IMR-90 (cell line): Measurements from ENCODE around the gene CLDN9. TPM values are rescaled to one million over a fixed set of nuclear protein-coding genes. Genes with fewer than 3 reads are reported as not detected.
A peak's percentile ranks its signal among the peaks of the same experiment; 100 is the strongest.

Experiments
- ATAC-seq: fragments of 200-7000 bp; cut with Tn5 transposase; 2 replicates; pipeline ENCODE4 v1.9.1; 2020; ENCODE audit warnings: low read depth, mild to moderate bottlenecking, moderate library complexity
- BruUV-seq: library from RNA; stranded (reverse); fragments of 400-500 nt; replicated peaks from 2 replicates; lab custom pipeline; 2021; lab: Mats Ljungman, UMichigan
- CTCF ChIA-PET: fragments of 300-600 bp; formaldehyde crosslinking; extraction: SDS; loops from one replicate; lab custom pipeline; 2021; ENCODE audit warnings: antibody characterized with exemption; lab: Yijun Ruan, JAX
- POLR2A ChIA-PET: fragments of 300-600 bp; sonication (Branson Sonifier 250); formaldehyde crosslinking; loops from one replicate; lab custom pipeline; 2022; ENCODE audit warnings: antibody characterized with exemption; ENCODE audit not compliant: unreplicated experiment; lab: Charles Lee
- DNase-seq: peaks from one replicate; pipeline ENCODE4 v3.0.0; 2013
- H2AFZ ChIP-seq: replicated peaks from 2 replicates; pipeline ENCODE3; 2013; ENCODE audit warnings: low read length, mild to moderate bottlenecking; ENCODE audit not compliant: poor library complexity
- H2AK5ac ChIP-seq: 2 replicates; pipeline ENCODE4 v1.6.1; 2013; ENCODE audit warnings: low read depth, low read length, inconsistent platforms
- H2AK9ac ChIP-seq: replicated peaks from 2 replicates; pipeline ENCODE3; 2013; ENCODE audit warnings: mild to moderate bottlenecking, low read depth, low read length, moderate library complexity; ENCODE audit not compliant: poor library complexity
- H2BK120ac ChIP-seq: 2 replicates; pipeline ENCODE4 v1.6.1; 2013; ENCODE audit warnings: low read depth, low read length, inconsistent platforms
- H2BK15ac ChIP-seq: 3 replicates; pipeline ENCODE4 v1.6.1; 2013; ENCODE audit warnings: low read depth, low read length, inconsistent platforms
- H2BK20ac ChIP-seq: 2 replicates; pipeline ENCODE4 v1.6.1; 2013; ENCODE audit warnings: low read depth, mild to moderate bottlenecking, inconsistent platforms, low read length, moderate library complexity
- H2BK5ac ChIP-seq: 2 replicates; pipeline ENCODE4 v1.6.1; 2013; ENCODE audit warnings: mild to moderate bottlenecking, low read depth, low read length, inconsistent platforms; ENCODE audit not compliant: poor library complexity, severe bottlenecking
- H3K14ac ChIP-seq: replicated peaks from 2 replicates; pipeline ENCODE4 v1.6.1; 2013; ENCODE audit warnings: low read depth, low read length, inconsistent platforms
- H3K18ac ChIP-seq: 2 replicates; pipeline ENCODE4 v1.6.1; 2013; ENCODE audit warnings: low read depth, low read length, control low read depth
- H3K23ac ChIP-seq: 2 replicates; pipeline ENCODE4 v1.6.1; 2013; ENCODE audit warnings: low read depth, low read length, inconsistent platforms
- H3K27ac ChIP-seq: 2 replicates; pipeline ENCODE4 v1.5.1; 2013; ENCODE audit warnings: mild to moderate bottlenecking, control low read depth, low read length; ENCODE audit not compliant: insufficient read depth
- H3K27me3 ChIP-seq: 2 replicates; pipeline ENCODE4 v1.6.1; 2013; ENCODE audit warnings: low read length; ENCODE audit not compliant: control insufficient read depth, insufficient read depth
- H3K36me3 ChIP-seq: 2 replicates; pipeline ENCODE4 v1.6.1; 2013; ENCODE audit warnings: low read length, mixed read lengths; ENCODE audit not compliant: control insufficient read depth, insufficient read depth
- H3K4ac ChIP-seq: 2 replicates; pipeline ENCODE4 v1.6.1; 2013; ENCODE audit warnings: low read depth, low read length, inconsistent platforms
- H3K4me1 ChIP-seq: 2 replicates; pipeline ENCODE4 v1.6.1; 2013; ENCODE audit warnings: low read length, mixed read lengths; ENCODE audit not compliant: control insufficient read depth, insufficient read depth
- H3K4me2 ChIP-seq: 2 replicates; pipeline ENCODE4 v1.6.1; 2013; ENCODE audit warnings: low read depth, mild to moderate bottlenecking, control low read depth, low read length, moderate library complexity
- H3K4me3 ChIP-seq: 2 replicates; pipeline ENCODE4 v1.5.1; 2013; ENCODE audit warnings: low read depth, mild to moderate bottlenecking, control low read depth, low read length, moderate library complexity; ENCODE audit not compliant: insufficient read depth
- H3K56ac ChIP-seq: 2 replicates; pipeline ENCODE4 v1.6.1; 2013; ENCODE audit warnings: low read length, inconsistent platforms; ENCODE audit not compliant: insufficient read depth; ENCODE audit errors: extremely low read depth
- H3K79me1 ChIP-seq, 2 experiments: 2 replicates each; pipeline ENCODE4 v1.6.1; 2013; ENCODE audit warnings: low read length in 2 of 2, inconsistent platforms in 1 of 2, low read depth in 1 of 2
- H3K9ac ChIP-seq: 2 replicates; pipeline ENCODE4 v1.6.1; 2013; ENCODE audit warnings: low read depth, low read length, control low read depth
- H3K9me1 ChIP-seq: 2 replicates; pipeline ENCODE4 v1.6.1; 2013; ENCODE audit warnings: low read length, inconsistent platforms; ENCODE audit not compliant: insufficient read depth
- H3K9me3 ChIP-seq: 2 replicates; pipeline ENCODE4 v1.6.1; 2013; ENCODE audit warnings: low read length; ENCODE audit not compliant: control insufficient read depth, insufficient read depth
- H4K20me1 ChIP-seq: 2 replicates; pipeline ENCODE4 v1.6.1; 2013; ENCODE audit warnings: low read length, inconsistent platforms; ENCODE audit not compliant: insufficient read depth
- H4K5ac ChIP-seq: 2 replicates; pipeline ENCODE4 v1.6.1; 2013; ENCODE audit warnings: mild to moderate bottlenecking, low read depth, low read length, control low read depth
- H4K8ac ChIP-seq, 2 experiments: 2 replicates each; pipeline ENCODE4 v1.6.1; 2013; ENCODE audit warnings: low read depth in 2 of 2, low read length in 2 of 2, control low read depth in 1 of 2, inconsistent platforms in 1 of 2
- H4K91ac ChIP-seq: 2 replicates; pipeline ENCODE4 v1.6.1; 2013; ENCODE audit warnings: low read depth, low read length, inconsistent platforms; ENCODE audit not compliant: insufficient read depth
- CEBPB ChIP-seq: IDR thresholded peaks from 2 replicates; pipeline ENCODE4 v1.6.1; 2012; ENCODE audit warnings: low read depth, low read length, improper control_type of control experiment
- CHD1 ChIP-seq: IDR thresholded peaks from 2 replicates; pipeline ENCODE4 v1.6.1; 2012; ENCODE audit warnings: low read depth, low read length, improper control_type of control experiment
- CTCF ChIP-seq: conservative IDR thresholded peaks from 2 replicates; pipeline ENCODE4 v1.5.1; 2012; ENCODE audit warnings: mild to moderate bottlenecking, low read depth, low read length, improper control_type of control experiment
- FOS ChIP-seq: fragments of 150-350 bp; IDR thresholded peaks from 2 replicates; pipeline ENCODE4 v1.6.1; 2016; ENCODE audit warnings: low read depth, low read length
- MXI1 ChIP-seq: IDR thresholded peaks from 2 replicates; pipeline ENCODE4 v1.6.1; 2012; ENCODE audit warnings: low read depth, mild to moderate bottlenecking, low read length, moderate library complexity, borderline replicate concordance
- POLR2A ChIP-seq: IDR thresholded peaks from 2 replicates; pipeline ENCODE4 v1.6.1; 2012; ENCODE audit warnings: mild to moderate bottlenecking, low read depth, low read length
- RCOR1 ChIP-seq: IDR thresholded peaks from 2 replicates; pipeline ENCODE4 v1.6.1; 2012; ENCODE audit warnings: mild to moderate bottlenecking, low read length, improper control_type of control experiment; ENCODE audit not compliant: insufficient replicate concordance
- WGBS, 2 experiments: methylation state at CpG; one replicate each; pipeline versions ENCODE4 v1.1.5 to v1.1.7; 2013; ENCODE audit warnings: missing lambda C conversion rate in 2 of 2; ENCODE audit not compliant: insufficient read length in 1 of 2; ENCODE audit errors: extremely low coverage in 2 of 2; 5-methylcytosine and 5-hydroxymethylcytosine counted together
- dilution Hi-C: fragments of 300-500 bp; cut with HindIII; formaldehyde crosslinking; loops from one replicate; pipeline ENCODE4 v1.14.3; 2018; ENCODE audit warnings: low sequenced_read_pairs; ENCODE audit not compliant: unreplicated experiment
- in situ Hi-C: fragments of 300-500 bp; cut with MboI; formaldehyde crosslinking; loops from 3 replicates; pipeline ENCODE4 v1.14.3; 2019; ENCODE audit warnings: low sequenced_read_pairs, inconsistent platforms, mixed read lengths
- intact Hi-C: fragments of 100-400 bp; cut with micrococcal nuclease; formaldehyde crosslinking; loops from 2 replicates; pipeline ENCODE4 v1.10.0; 2022
- polyA plus RNA-seq, 3 experiments: library from polyadenylated mRNA; depleted of rRNA; stranded (reverse); fragments of >200 nt; gene quantifications; 2 replicates each; pipeline ENCODE4 v1.2.3, GENCODE V29; 2012; ENCODE audit warnings: low replicate concordance in 1 of 3
- total RNA-seq: library from RNA; depleted of rRNA; stranded (reverse); fragments of >200 nt; gene quantifications from 2 replicates; pipeline ENCODE4 v1.2.3, GENCODE V29; 2012

CLDN9 gene
- total and polyA plus RNA-seq, 2 of the 4 experiments (the other 2 are of a cell fraction), result 0.05 TPM; not detected in 1

- peaks cover 15% of the 10 kb centered on the region for H3K9me1 ChIP-seq
- no peak overlapping the region for H2AK5ac ChIP-seq
- H3K79me1 ChIP-seq, result peaks cover 0 to 24% of the 10 kb centered on the region in 2 experiments; a peak in 2 of 4 replicates
- 0 out of 2 replicates have a peak overlapping the region, but pooled peaks have one; percentile 1 for H4K91ac ChIP-seq
- dilution Hi-C loops, result no loop called here
- POLR2A ChIA-PET, result no interaction called here
- in situ Hi-C loops, result loop anchor here (5.0 kb wide), 1 partner anchor 42 kb away; no protein-coding TSS in a partner anchor
- no peak overlapping the region for H3K23ac ChIP-seq
- ATAC-seq (no peak), DNase-seq (no peak)
- no peak overlapping the region for H3K14ac ChIP-seq
- no peak overlapping the region for H3K27ac ChIP-seq
- H3K9me3 ChIP-seq, result no peaks in the 10 kb centered on the region
- peak overlapping the region; percentile 93 for H3K4ac ChIP-seq
- peak overlapping the region; percentile 87 to 100; a peak in 2 of 4 replicates for H4K8ac ChIP-seq
- no TSS peak for BruUV-seq
- H4K20me1 ChIP-seq, result no peaks in the 10 kb centered on the region; the same call in 1 of the 2 replicates
- H2BK15ac ChIP-seq, result no peak overlapping the region
- no peak for TF ChIP-seq CHD1
- no peak for TF ChIP-seq CEBPB
- TF ChIP-seq FOS, result no peak
- TF ChIP-seq MXI1, result no peak
- no peak for TF ChIP-seq POLR2A
- no peak for TF ChIP-seq CTCF
- TF ChIP-seq RCOR1, result no peak
- no peak overlapping the region for H3K56ac ChIP-seq
- no peaks in the 10 kb centered on the region; the same call in 1 of the 2 replicates for H3K27me3 ChIP-seq
- no peak overlapping the region for H2BK20ac ChIP-seq
- WGBS, 2 experiments, result 100% methylated on average over 2 of the region's 14 CpGs; no CpG with 5 or more reads in 1 of the 2 experiments
- H3K4me3 ChIP-seq, result no peak overlapping the region
- H3K9ac ChIP-seq, result no peak overlapping the region
- H3K18ac ChIP-seq, result no peak overlapping the region
- H2AFZ ChIP-seq, result no peak overlapping the region
- H2BK120ac ChIP-seq, result no peak overlapping the region
- H3K4me1 ChIP-seq, result peaks cover 14% of the 10 kb centered on the region
- no peak overlapping the region for H2BK5ac ChIP-seq
- CTCF ChIA-PET, result no interaction called here
- no peak overlapping the region for H2AK9ac ChIP-seq
- intact Hi-C loops, result no loop called here
- no peaks in the 10 kb centered on the region for H3K36me3 ChIP-seq
- no peak overlapping the region for H3K4me2 ChIP-seq
- H4K5ac ChIP-seq, result no peak overlapping the region
Measured at GRCh38 chr16:3060339-3061127, 47.8 kb downstream of the CLDN9 start.
